ENCODE data around the gene TEF. TPM values are rescaled to one million over a fixed set of nuclear protein-coding genes. Genes with fewer than 3 reads are reported as not detected.
A peak's percentile ranks its signal among the peaks of the same experiment; 100 is the strongest.

Gene TEF
- total and polyA plus RNA-seq, 9 of the 15 experiments (the other 6 are each of a cell fraction or from before 2014, with no cell fraction given) = 0.04 to 3.1 (median 1.2) TPM

- no peak for TF ChIP-seq ASH1L (IDR thresholded peaks at IDR 0.05; ENCODE audit: borderline replicate concordance, low read depth, partially characterized antibody)
- TF ChIP-seq DDX20 (tag; IDR thresholded peaks at IDR 0.05; ENCODE audit: low read depth) = no peak
- no peak for TF ChIP-seq ZNF165 (CRISPR knock-in tag; IDR thresholded peaks at IDR 0.05; ENCODE audit: borderline replicate concordance)
- TF ChIP-seq MYC (IDR thresholded peaks at IDR 0.05; ENCODE audit: low read depth, low read length) = peak; percentile 90
- no peak; the same call in 1 of the 2 replicates for TF ChIP-seq MYC (CRISPR knock-in tag; IDR thresholded peaks at IDR 0.05; ENCODE audit: borderline replicate concordance, low read depth)
- TF ChIP-seq MED1 (CRISPR knock-in tag; IDR thresholded peaks at IDR 0.05; ENCODE audit: borderline replicate concordance) = peak; percentile 92; the same call in 1 of the 2 replicates
- 0 out of 2 replicates have a peak, but pooled peaks have one; percentile 20 for TF ChIP-seq BMI1 (IDR thresholded peaks at IDR 0.05; ENCODE audit: low read length)
- TF ChIP-seq TCF3 (CRISPR knock-in tag; IDR thresholded peaks at IDR 0.05) = 0 out of 2 replicates have a peak, but pooled peaks have one; percentile 4
- no peak for TF ChIP-seq CLOCK (CRISPR knock-in tag; IDR thresholded peaks at IDR 0.05; ENCODE audit: borderline replicate concordance)
- TF ChIP-seq ZBTB1 (CRISPR knock-in tag; IDR thresholded peaks at IDR 0.05; ENCODE audit: borderline replicate concordance, low read depth) = no peak
- no peak for TF ChIP-seq YBX1 (IDR thresholded peaks at IDR 0.05)
- no peak for TF ChIP-seq HNRNPLL (IDR thresholded peaks at IDR 0.05; ENCODE audit: low read depth, low read length, poor library complexity, severe bottlenecking)
- peak in 1 of 2 experiments; percentile 90; a peak in 2 of 4 replicates for TF ChIP-seq TEAD1 (CRISPR knock-in tag; IDR thresholded peaks at IDR 0.05)
- peak; percentile 77; the same call in 1 of the 2 replicates for TF ChIP-seq NR2C2 (CRISPR knock-in tag; IDR thresholded peaks at IDR 0.05)
- TF ChIP-seq NR2C2 (tag; IDR thresholded peaks at IDR 0.05) = peak; percentile 83
- TF ChIP-seq ZNF316 (IDR thresholded peaks at IDR 0.05) = no peak
- TF ChIP-seq ZNF444 (CRISPR knock-in tag; IDR thresholded peaks at IDR 0.05) = no peak
- no peak for TF ChIP-seq EZH2 (IDR thresholded peaks at IDR 0.05; ENCODE audit: borderline replicate concordance, low read depth, low read length)
- TF ChIP-seq SRSF7 (optimal IDR thresholded peaks at IDR 0.05; ENCODE audit: low read depth, low read length) = no peak
- TF ChIP-seq POLR2AphosphoS2 (IDR thresholded peaks at IDR 0.05; ENCODE audit: low read length) = peak; percentile 46; the same call in 1 of the 2 replicates
- TF ChIP-seq HMGN3 (IDR thresholded peaks at IDR 0.05; ENCODE audit: borderline replicate concordance, extremely low read depth, insufficient read length, low read depth, low read length) = peak; percentile 93
- TF ChIP-seq ZEB2 (IDR thresholded peaks at IDR 0.05) = no peak
- 0 out of 2 replicates have a peak, but pooled peaks have one; percentile 15 for TF ChIP-seq ATF3 (IDR thresholded peaks at IDR 0.05)
- 0 out of 2 replicates have a peak, but pooled peaks have one; percentile 39 for TF ChIP-seq ATF3 (CRISPR knock-in tag; conservative IDR thresholded peaks at IDR 0.05)
- no peak for TF ChIP-seq ADNP (tag; IDR thresholded peaks at IDR 0.05)
- TF ChIP-seq ZNF707 (CRISPR knock-in tag; conservative IDR thresholded peaks at IDR 0.05) = no peak
Observed at GRCh38 chr22:41446639-41447434, 65.1 kb downstream of the TEF start, which contains the start of gene TOB2 (continued).
